Uterus (tissue), 2 donors: ENCODE measurements around the gene ARHGEF16.

ENCODE experiments used
- POLR2A ChIP-seq, 2 donors: fragments of 450-650 bp; IDR thresholded peaks; one replicate each; pipeline ENCODE4 v1.6.1; 2016; ENCODE audit warnings: antibody characterized with exemption in 2 of 2, mild to moderate bottlenecking in 1 of 2, moderate library complexity in 1 of 2
- TF ChIP-seq, protein P1 (sequence below), 4 experiments: fragments of 200-600 bp in 2 of 4; fragments of 450-650 bp in 2 of 4; sonication (generic) in 2 of 4; IDR thresholded peaks; one replicate each; pipeline ENCODE4 v1.5.1; 2016 to 2019; ENCODE audit warnings: antibody characterized with exemption in 4 of 4, mild to moderate bottlenecking in 2 of 4, moderate library complexity in 1 of 4

DNA sequence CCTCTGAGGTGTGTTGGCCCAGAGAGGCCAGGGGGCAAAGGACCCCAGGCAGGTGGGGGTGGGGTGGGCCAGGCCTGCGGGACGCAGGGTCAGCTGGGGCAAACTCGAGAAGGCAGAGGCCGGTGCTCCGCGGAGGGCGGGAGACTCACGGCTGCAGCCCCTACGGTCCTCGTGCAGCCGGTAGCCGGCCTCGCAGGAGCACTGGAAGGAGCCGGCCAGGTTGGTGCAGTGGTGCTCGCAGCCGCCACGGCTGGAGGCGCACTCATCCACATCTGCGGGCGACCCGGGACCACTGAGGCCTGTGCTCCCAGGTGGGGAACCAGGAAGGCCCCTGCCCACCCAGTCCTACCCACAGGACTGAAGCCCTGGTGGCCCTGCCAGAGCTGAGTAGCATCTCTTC, 55.3 kb downstream of the ARHGEF16 start:
- TF ChIP-seq, protein P1, sequence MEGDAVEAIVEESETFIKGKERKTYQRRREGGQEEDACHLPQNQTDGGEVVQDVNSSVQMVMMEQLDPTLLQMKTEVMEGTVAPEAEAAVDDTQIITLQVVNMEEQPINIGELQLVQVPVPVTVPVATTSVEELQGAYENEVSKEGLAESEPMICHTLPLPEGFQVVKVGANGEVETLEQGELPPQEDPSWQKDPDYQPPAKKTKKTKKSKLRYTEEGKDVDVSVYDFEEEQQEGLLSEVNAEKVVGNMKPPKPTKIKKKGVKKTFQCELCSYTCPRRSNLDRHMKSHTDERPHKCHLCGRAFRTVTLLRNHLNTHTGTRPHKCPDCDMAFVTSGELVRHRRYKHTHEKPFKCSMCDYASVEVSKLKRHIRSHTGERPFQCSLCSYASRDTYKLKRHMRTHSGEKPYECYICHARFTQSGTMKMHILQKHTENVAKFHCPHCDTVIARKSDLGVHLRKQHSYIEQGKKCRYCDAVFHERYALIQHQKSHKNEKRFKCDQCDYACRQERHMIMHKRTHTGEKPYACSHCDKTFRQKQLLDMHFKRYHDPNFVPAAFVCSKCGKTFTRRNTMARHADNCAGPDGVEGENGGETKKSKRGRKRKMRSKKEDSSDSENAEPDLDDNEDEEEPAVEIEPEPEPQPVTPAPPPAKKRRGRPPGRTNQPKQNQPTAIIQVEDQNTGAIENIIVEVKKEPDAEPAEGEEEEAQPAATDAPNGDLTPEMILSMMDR (IDR thresholded peaks at IDR 0.05): no peak
- no peak for TF ChIP-seq POLR2A (IDR thresholded peaks at IDR 0.05)
